ENCODE measurements around the gene VWA8. TPM values are rescaled to one million over a fixed set of nuclear protein-coding genes. Genes with fewer than 3 reads are reported as not detected.

VWA8 gene
- total and polyA plus RNA-seq, 2 of the 8 experiments (the other 6 are each of a cell fraction or from before 2014, with no cell fraction given), result 5.9 to 19.6 TPM

DNA sequence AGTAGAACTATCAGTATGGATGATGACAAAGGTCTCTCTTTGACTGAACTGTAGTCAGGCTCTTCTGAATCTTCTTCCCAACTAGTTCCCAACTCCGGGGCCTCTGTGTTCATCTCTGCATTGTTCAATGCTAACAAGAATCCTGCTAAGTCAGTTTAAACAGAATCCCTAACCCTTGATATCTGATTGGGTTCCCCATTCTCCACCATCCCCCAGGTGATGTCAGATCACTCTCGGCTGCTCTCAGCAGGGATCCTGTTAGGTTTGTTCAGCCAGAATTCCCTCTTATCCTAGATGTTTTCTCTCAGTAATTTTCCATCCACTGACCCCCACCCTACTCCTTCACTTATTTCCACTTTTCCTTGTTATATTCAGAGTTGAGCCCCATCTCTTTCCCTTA is 280.0 kb downstream of the VWA8 start:
- Histone ChIP-seq H2BK20ac (ENCODE audit: low read length) (no peak overlapping the region), H4K20me1 (replicated peaks in 1 of 2; ENCODE audit: control insufficient read depth in 1 of 2, insufficient read depth in 2 of 2, low read length in 2 of 2) (no peaks in the 10 kb centered on the region), H2BK15ac (ENCODE audit: low read length) (no peak overlapping the region), H4K8ac (ENCODE audit: extremely low read depth, insufficient read depth, low read length) (no peak overlapping the region), H3K23me2 (ENCODE audit: low read depth, low read length) (no peaks in the 10 kb centered on the region), H2BK5ac (ENCODE audit: low read depth, low read length) (no peak overlapping the region), H3K79me1 (ENCODE audit: low read depth, low read length) (no peaks in the 10 kb centered on the region), H4K5ac (ENCODE audit: insufficient read length, low read depth, low read length) (no peak overlapping the region), H4K91ac (replicated peaks; ENCODE audit: insufficient read length, low read length) (no peak overlapping the region), H3K4ac (replicated peaks; ENCODE audit: insufficient read length, low read depth, low read length) (no peak overlapping the region), H2BK12ac (ENCODE audit: low read depth, low read length) (no peak overlapping the region), H3K9ac (replicated peaks in 1 of 4; ENCODE audit: extremely low read depth in 1 of 4, low read depth in 3 of 4, low read length in 3 of 4) (no peak overlapping the region), H3K23ac (ENCODE audit: insufficient read length) (no peak overlapping the region), H3K4me2 (ENCODE audit: insufficient read depth in 1 of 2, low read depth in 2 of 2, low read length in 2 of 2) (no peak overlapping the region), H2AFZ (ENCODE audit: low read length) (no peak overlapping the region), H3K27me3 (replicated peaks in 1 of 4; ENCODE audit: control insufficient read depth in 3 of 4, extremely low read depth in 1 of 4, insufficient read depth in 3 of 4, low read length in 3 of 4) (no peaks in the 10 kb centered on the region), H3K14ac (ENCODE audit: insufficient read length) (no peak overlapping the region), H3K79me2 (ENCODE audit: control insufficient read depth in 1 of 2, insufficient read depth in 2 of 2, low read length in 2 of 2) (no peaks in the 10 kb centered on the region), H2BK120ac (replicated peaks; ENCODE audit: low read depth, low read length) (no peak overlapping the region), H2AK5ac (ENCODE audit: low read depth, low read length) (no peak overlapping the region), H3K27ac (ENCODE audit: low read depth, low read length) (no peak overlapping the region), H3K36me3 (ENCODE audit: control insufficient read depth in 2 of 4, insufficient read depth in 4 of 4, low read length in 3 of 4) (peaks cover 0 to 5% (median 2%) of the 10 kb centered on the region in 4 experiments; a peak in 3 of 8 replicates), H3K18ac (ENCODE audit: extremely low read depth, low read length) (no peak overlapping the region), H3K4me1 (replicated peaks in 1 of 4; ENCODE audit: control insufficient read depth in 3 of 4, insufficient read depth in 4 of 4, low read length in 3 of 4) (peaks cover 0 to 6% (median 5%) of the 10 kb centered on the region in 4 experiments; a peak in 2 of 7 replicates), H3K9me3 (ENCODE audit: insufficient read depth in 2 of 2, low read depth in 1 of 2, low read length in 1 of 2) (no peaks in the 10 kb centered on the region), H3K56ac (replicated peaks; ENCODE audit: insufficient read length, low read depth, low read length) (no peak overlapping the region), H3K4me3 (ENCODE audit: extremely low read depth in 1 of 4, insufficient read depth in 2 of 4, low read depth in 3 of 4, low read length in 4 of 4) (no peak overlapping the region)
- ChIA-PET CTCF (ENCODE audit: partially characterized antibody) (no interaction called here), POLR2A (ENCODE audit: partially characterized antibody) (no interaction called here)
- TF ChIP-seq TCF12 (IDR thresholded peaks at IDR 0.05; ENCODE audit: low read depth, low read length) (no peak), GABPA (IDR thresholded peaks at IDR 0.05; ENCODE audit: borderline replicate concordance, insufficient read depth, low read length) (no peak)
- TF ChIP-seq, protein P1, sequence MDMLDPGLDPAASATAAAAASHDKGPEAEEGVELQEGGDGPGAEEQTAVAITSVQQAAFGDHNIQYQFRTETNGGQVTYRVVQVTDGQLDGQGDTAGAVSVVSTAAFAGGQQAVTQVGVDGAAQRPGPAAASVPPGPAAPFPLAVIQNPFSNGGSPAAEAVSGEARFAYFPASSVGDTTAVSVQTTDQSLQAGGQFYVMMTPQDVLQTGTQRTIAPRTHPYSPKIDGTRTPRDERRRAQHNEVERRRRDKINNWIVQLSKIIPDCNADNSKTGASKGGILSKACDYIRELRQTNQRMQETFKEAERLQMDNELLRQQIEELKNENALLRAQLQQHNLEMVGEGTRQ (IDR thresholded peaks at IDR 0.05; ENCODE audit: low read length), result no peak
- WGBS, 2 experiments (ENCODE audit: extremely low coverage in 1 of 2, insufficient coverage in 1 of 2, insufficient read length in 1 of 2, insufficient replicate concordance in 2 of 2, low coverage in 1 of 2, low lambda C conversion rate in 2 of 2, missing lambda C conversion rate in 1 of 2), result 70% methylated on average over 2 of the region's 2 CpGs; no CpG with 5 or more reads in 1 of the 2 experiments
- DNase-seq (ENCODE audit: low read depth in 1 of 2, low spot score in 2 of 2) (no peak), FAIRE-seq (no peak)
